HG02840 (cell line): Measurements from ENCODE around the gene SPRYD3.
"Not testable (repeated sequence)": the region's sequence is repeated elsewhere in the genome, so short reads cannot be mapped to it uniquely, and the experiment has no call there.

Experiments used
- ATAC-seq: cut with Tn5 transposase; IDR thresholded peaks from one replicate; pipeline ENCODE4 v1.9.1; 2021; ENCODE audit warnings: mild to moderate bottlenecking, moderate library complexity, moderate number of reproducible peaks; ENCODE audit not compliant: unreplicated experiment, low FRiP score

The SPRYD3 gene, protein sequence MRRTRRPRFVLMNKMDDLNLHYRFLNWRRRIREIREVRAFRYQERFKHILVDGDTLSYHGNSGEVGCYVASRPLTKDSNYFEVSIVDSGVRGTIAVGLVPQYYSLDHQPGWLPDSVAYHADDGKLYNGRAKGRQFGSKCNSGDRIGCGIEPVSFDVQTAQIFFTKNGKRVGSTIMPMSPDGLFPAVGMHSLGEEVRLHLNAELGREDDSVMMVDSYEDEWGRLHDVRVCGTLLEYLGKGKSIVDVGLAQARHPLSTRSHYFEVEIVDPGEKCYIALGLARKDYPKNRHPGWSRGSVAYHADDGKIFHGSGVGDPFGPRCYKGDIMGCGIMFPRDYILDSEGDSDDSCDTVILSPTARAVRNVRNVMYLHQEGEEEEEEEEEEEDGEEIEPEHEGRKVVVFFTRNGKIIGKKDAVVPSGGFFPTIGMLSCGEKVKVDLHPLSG

GRCh38 chr12:53079226-53080117, at the start of gene SPRYD3:
Gene SPRYD3, minus strand, starts transcription at chr12:53079390. Its CDS starts 57 bp downstream, at chr12:53079333.
- ATAC-seq, result peak; percentile 98

- ATAC-seq, result no peak
These were observed 48.0 kb upstream of the SPRYD3 start for GRCh38 chr12:53127169-53127568.

- ATAC-seq, result no peak
These were observed 45.1 kb upstream of the SPRYD3 start for GRCh38 chr12:53124352-53124723.

- ATAC-seq, result no peak
These were observed 44.6 kb upstream of the SPRYD3 start for GRCh38 chr12:53123578-53124351.

DNA sequence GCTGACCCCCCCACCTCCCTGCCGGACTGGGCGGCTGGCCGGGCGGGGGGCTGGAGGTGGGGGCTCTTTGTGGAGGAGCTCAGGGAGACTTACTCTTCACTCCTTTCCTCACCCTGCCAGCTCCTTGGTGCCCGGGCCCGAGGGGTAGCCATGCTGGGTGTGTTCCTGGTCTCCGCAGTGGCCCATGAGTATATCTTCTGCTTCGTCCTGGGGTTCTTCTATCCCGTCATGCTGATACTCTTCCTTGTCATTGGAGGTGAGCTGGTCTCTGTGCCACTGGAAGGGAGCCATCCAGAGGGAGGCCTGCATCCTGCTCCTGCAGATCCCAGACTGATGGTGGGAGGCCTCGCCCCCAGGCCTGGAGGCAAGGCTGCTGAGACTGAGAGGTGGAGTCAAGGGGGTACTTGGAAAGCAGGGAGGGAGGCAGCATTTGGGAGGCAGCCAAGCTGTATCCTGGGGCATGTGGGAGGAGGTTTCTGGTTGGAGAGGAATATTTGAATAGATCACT, 43.8 kb upstream of the SPRYD3 start:
- no peak for ATAC-seq

DNA sequence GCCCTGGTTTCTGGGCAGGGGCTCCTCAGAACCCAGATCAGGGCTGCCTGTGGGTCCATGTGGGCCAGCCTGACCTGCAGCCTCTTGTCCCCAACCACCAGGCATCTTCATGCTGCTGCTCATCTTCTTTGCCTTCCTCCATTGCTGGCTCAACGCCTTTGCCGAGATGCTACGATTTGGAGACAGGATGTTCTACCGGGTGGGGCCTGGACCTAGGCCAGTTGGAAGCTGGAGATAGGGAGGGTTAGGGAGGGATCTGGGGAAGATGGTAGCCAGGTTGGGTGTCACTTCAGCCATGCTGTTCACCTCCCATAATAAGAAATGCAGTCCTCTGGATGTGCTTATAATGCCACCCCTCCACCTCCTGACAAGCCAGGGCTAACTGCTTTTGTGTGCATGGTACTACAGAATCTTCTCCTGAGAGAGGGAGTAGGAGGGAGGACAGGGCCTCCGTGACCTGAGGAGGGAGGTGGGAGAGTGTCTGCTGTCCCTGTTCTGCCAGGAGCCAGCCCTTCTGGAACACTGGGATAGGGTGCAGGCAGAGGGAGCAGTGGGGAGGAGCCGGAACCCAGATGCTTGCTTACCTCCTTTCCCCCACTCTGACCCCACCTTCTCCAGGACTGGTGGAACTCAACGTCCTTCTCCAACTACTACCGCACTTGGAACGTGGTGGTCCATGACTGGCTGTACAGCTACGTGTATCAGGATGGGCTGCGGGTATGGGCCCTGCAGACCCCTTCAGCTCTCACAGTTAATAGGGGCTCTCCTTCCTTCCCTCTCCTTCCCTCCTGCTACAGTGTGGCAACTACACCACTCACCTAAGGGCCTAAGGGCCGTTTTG, 41.7 kb upstream of the SPRYD3 start:
- ATAC-seq, result no peak

- ATAC-seq, result no peak
These were observed 39.6 kb upstream of the SPRYD3 start for GRCh38 chr12:53118751-53119300.

- ATAC-seq, result no peak
These were observed 36.9 kb upstream of the SPRYD3 start for GRCh38 chr12:53115891-53116648.

DNA sequence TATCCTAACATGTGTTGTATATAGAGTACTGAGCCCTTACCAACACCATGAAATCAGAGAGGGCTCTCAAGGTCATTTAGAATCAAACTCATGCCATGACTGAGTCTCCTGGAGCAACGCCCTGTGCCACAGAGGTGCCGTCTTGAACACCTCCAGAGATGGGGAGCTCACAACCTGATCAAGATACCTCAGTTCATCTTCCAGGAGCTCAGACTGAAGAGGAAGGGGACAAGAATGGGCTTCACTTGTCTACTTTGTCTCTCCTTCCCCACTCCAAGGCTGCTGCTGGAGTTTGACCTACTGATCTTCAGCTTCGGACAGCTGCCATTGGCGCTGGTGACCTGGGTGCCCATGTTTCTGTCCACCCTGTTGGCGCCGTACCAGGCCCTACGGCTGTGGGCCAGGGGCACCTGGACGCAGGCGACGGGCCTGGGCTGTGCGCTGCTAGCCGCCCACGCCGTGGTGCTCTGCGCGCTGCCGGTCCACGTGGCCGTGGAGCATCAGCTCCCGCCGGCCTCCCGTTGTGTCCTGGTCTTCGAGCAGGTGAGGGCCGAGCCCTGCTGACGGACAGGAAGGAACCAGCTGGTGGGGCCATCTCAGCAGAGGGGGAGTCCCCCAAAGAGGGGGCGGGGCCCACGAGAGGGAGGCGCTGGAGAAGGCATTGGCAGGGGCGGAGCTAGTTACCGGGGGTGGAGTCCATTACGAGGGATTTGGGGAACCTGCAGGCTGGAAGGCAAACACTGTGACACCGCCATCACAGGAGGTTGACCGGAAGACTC, 36.1 kb upstream of the SPRYD3 start:
- ATAC-seq, result no peak

DNA sequence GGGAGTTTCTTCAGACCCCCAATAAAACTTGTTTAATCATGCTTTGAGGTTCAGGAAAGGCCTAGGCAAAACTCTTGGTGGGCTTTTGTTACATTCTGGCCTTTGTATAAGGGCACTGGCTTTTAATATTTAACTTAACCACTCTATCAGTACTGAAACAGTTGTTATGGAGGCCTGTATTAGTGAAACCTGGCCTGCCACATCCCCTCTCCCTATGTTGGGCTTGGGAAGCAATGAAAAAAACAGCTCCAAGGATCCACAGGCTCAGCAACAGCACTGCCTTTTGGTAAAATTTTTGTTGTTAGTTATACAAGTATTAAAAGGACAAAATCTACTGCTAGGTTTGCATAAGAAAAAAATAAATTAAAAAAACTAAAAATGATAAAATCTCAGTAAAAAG, 34.8 kb upstream of the SPRYD3 start:
- ATAC-seq, result no peak

GRCh38 chr12:53113136-53113705, 34.0 kb upstream of the SPRYD3 start:
- no peak for ATAC-seq

DNA sequence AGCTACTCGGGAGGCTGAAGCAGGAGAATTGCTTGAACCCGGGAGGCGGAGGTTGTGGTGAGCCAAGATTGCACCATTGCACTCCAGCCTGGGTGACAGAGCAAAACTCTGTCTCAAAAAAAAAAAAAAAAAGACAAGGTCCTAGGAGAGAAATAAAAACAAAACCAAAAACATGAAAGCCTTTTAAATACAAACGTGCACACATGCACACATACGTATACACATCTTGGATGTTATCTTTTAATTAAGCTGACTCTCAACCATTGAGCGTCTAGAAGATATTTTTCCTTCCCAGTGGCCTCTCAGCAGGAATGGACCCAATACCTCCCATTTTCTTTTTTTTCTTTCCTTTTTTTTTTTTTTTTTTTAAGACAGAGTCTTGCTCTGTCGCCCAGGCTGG, 33.2 kb upstream of the SPRYD3 start:
- ATAC-seq, result not testable (repeated sequence)

DNA sequence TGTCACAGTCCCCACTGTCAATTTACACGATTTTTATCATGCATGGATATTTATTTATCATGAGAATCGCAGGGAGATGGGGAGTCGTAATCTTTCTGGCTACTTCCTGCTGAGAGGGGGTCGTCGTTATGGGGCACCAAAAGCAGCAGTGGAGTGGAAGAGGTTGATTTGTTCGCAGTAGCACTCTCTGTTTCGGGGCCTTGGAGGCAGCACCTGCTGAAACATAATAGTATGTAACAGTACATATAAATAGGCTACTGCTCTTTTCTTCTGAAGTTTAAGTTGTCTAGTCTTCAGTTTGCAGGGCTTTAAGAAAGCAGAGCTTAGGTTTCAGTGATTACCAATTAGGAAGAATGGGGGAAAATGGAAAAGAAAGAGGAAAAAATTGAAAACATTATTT, 27.9 kb upstream of the SPRYD3 start:
- ATAC-seq, result no peak

GRCh38 chr12:53105712-53106439, 26.7 kb upstream of the SPRYD3 start:
- ATAC-seq, result no peak

DNA sequence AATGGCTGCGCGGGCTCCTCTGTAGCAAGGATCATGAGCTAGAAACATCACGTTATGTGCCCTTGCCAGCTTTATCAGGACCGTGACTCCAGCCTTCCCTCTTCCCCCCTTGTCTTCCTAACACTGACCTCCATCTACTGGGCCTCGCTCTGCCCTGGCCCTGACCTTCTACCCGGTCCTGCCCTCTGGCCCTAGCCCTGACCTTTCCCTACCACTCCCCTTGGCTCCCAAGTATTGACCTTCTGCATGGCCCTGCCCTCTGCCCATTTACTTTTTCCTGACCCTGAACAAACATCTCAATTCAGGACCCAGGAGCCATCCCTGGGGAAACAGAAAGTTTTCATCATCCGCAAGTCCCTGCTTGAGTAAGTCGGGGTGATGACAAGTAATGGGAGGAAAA, 26.1 kb upstream of the SPRYD3 start:
- ATAC-seq, result no peak

- ATAC-seq, result no peak
These were observed 24.7 kb upstream of the SPRYD3 start for GRCh38 chr12:53103860-53104305.
